ENCODE data around the gene POU6F2. TPM values are rescaled to one million over a fixed set of nuclear protein-coding genes. Genes with fewer than 3 reads are reported as not detected.

Gene POU6F2
- total RNA-seq, 4 donors from 2014 or later = 0.48 to 0.82 TPM; not detected in 2

GRCh38 chr7:38950309-38950708, 27.4 kb upstream of the POU6F2 start:
- no peak for TF ChIP-seq POLR2AphosphoS5 (IDR thresholded peaks at IDR 0.05)
- no peak for TF ChIP-seq CTCF (IDR thresholded peaks at IDR 0.05)
- no peak overlapping the region for H3K4me3 ChIP-seq
- no peaks in the 10 kb centered on the region for H3K27me3 ChIP-seq
- H3K4me1 ChIP-seq = no peaks in the 10 kb centered on the region
- DNase-seq = no peak
- no peaks in the 10 kb centered on the region for H3K9me3 ChIP-seq
- intact Hi-C loops (cut with DNase I; ENCODE audit: low total_unique reads) = no loop called here
- in situ Hi-C loops (cut with MboI; ENCODE audit: low pct_ligation_motif_present in 1 of 4, low pct_unique_long_range_greater_than_20kb in 1 of 4, low sequenced_read_pairs in 3 of 4) = no loop called here
- no peaks in the 10 kb centered on the region for H3K36me3 ChIP-seq
- 66% methylated on average over 1 of the region's 1 CpG; no CpG with 5 or more reads in 1 of the 2 donors for WGBS, 2 donors (ENCODE audit: low coverage in 1 of 2)
- H3K27ac ChIP-seq = no peak overlapping the region

- Histone ChIP-seq H3K36me3 (no peaks in the 10 kb centered on the region), H3K4me1 (no peaks in the 10 kb centered on the region), H3K27ac (no peak overlapping the region), H3K9me3 (no peaks in the 10 kb centered on the region), H3K4me3 (no peak overlapping the region), H3K27me3 (no peaks in the 10 kb centered on the region)
- DNase-seq = no peak
- intact Hi-C loops (cut with DNase I; ENCODE audit: low total_unique reads) = no loop called here
- in situ Hi-C loops (cut with MboI; ENCODE audit: low pct_ligation_motif_present in 1 of 4, low pct_unique_long_range_greater_than_20kb in 1 of 4, low sequenced_read_pairs in 3 of 4) = no loop called here
- no peak for TF ChIP-seq POLR2A (IDR thresholded peaks at IDR 0.05)
- no peak for TF ChIP-seq EP300 (IDR thresholded peaks at IDR 0.05; ENCODE audit: low read depth)
- no peak for TF ChIP-seq POLR2AphosphoS5 (IDR thresholded peaks at IDR 0.05)
- TF ChIP-seq CTCF (IDR thresholded peaks at IDR 0.05) = no peak
- 86 to 87% methylated on average over 6 of the region's 6 CpGs for WGBS, 2 donors (ENCODE audit: low coverage in 1 of 2)
These were observed 26.5 kb upstream of the POU6F2 start for GRCh38 chr7:38951213-38951612.

- WGBS, 2 donors (ENCODE audit: low coverage in 1 of 2) = 97 to 100% methylated on average over 1 of the region's 1 CpG
- intact Hi-C loops (cut with DNase I; ENCODE audit: low total_unique reads) = no loop called here
- H3K27ac ChIP-seq = no peak overlapping the region
- H3K9me3 ChIP-seq = no peaks in the 10 kb centered on the region
- in situ Hi-C loops (cut with MboI; ENCODE audit: low pct_ligation_motif_present in 1 of 4, low pct_unique_long_range_greater_than_20kb in 1 of 4, low sequenced_read_pairs in 3 of 4) = no loop called here
- no peak overlapping the region for H3K4me3 ChIP-seq
- H3K4me1 ChIP-seq = no peaks in the 10 kb centered on the region
- no peaks in the 10 kb centered on the region for H3K36me3 ChIP-seq
- H3K27me3 ChIP-seq = no peaks in the 10 kb centered on the region
- TF ChIP-seq EP300 (IDR thresholded peaks at IDR 0.05; ENCODE audit: low read depth) = no peak
- no peak for TF ChIP-seq CTCF (IDR thresholded peaks at IDR 0.05)
- DNase-seq = no peak
These were observed 24.5 kb upstream of the POU6F2 start for GRCh38 chr7:38953227-38953626.

GRCh38 chr7:38953971-38954370, 23.7 kb upstream of the POU6F2 start:
- DNase-seq = no peak
- in situ Hi-C loops (cut with MboI; ENCODE audit: low pct_ligation_motif_present in 1 of 4, low pct_unique_long_range_greater_than_20kb in 1 of 4, low sequenced_read_pairs in 3 of 4) = no loop called here
- intact Hi-C loops (cut with DNase I; ENCODE audit: low total_unique reads) = no loop called here

More at GRCh38 chr7:38953971-38954370, 23.7 kb upstream of the POU6F2 start:
- TF ChIP-seq EP300 (IDR thresholded peaks at IDR 0.05; ENCODE audit: low read depth) = no peak
- no peak for TF ChIP-seq POLR2AphosphoS5 (IDR thresholded peaks at IDR 0.05)
- no peak for TF ChIP-seq POLR2A (IDR thresholded peaks at IDR 0.05)
- no peak for TF ChIP-seq CTCF (IDR thresholded peaks at IDR 0.05)
- H3K4me1 ChIP-seq = no peaks in the 10 kb centered on the region
- H3K27me3 ChIP-seq = no peaks in the 10 kb centered on the region
- no peaks in the 10 kb centered on the region for H3K9me3 ChIP-seq
- no peak overlapping the region for H3K27ac ChIP-seq
- 87 to 95% methylated on average over 4 of the region's 4 CpGs for WGBS, 2 donors (ENCODE audit: low coverage in 1 of 2)
- no peak overlapping the region for H3K4me3 ChIP-seq
- no peaks in the 10 kb centered on the region for H3K36me3 ChIP-seq

Data from transverse colon (tissue), 4 donors.